Right lobe of liver (tissue), 4 donors: Measurements from ENCODE around the gene MRPL33.

Experiments
- CTCF ChIP-seq, 4 donors: fragments of 200-600 bp in 3 of 4; fragments of 450-650 bp in 1 of 4; IDR thresholded peaks; one replicate each; pipeline versions ENCODE4 v1.5.1 to v1.8.0; 2016 to 2022; ENCODE audit warnings: antibody characterized with exemption in 4 of 4, mild to moderate bottlenecking in 2 of 4
- POLR2A ChIP-seq: fragments of 450-650 bp; IDR thresholded peaks from one replicate; pipeline ENCODE4 v1.6.1; 2017; ENCODE audit warnings: antibody characterized with exemption, mild to moderate bottlenecking
- donor health status: DM: no; HTN: no; CAD: no.
- donor health status: DM: no; HTN: no; CAD: no.
- donor health status: DM: no; HTN: yes; CAD: no.

GRCh38 chr2:27815860-27816438 lies 44.4 kb downstream of the MRPL33 start:
- TF ChIP-seq CTCF (IDR thresholded peaks at IDR 0.05) (no peak), POLR2A (no peak)
